Caco-2 (cell line): ENCODE data around the gene ZNF142. TPM values are rescaled to one million over a fixed set of nuclear protein-coding genes. Genes with fewer than 3 reads are reported as not detected.

Experiments used
- BruUV-seq: library from RNA; stranded (reverse); fragments of 400-500 nt; replicated peaks from 2 replicates; lab custom pipeline; 2021; lab: Mats Ljungman, UMichigan
- CTCF ChIA-PET: fragments of 300-600 bp; sonication (Branson Sonifier 250); formaldehyde crosslinking; loops from one replicate; lab custom pipeline; 2022; ENCODE audit warnings: antibody characterized with exemption; lab: Charles Lee
- POLR2A ChIA-PET: fragments of 300-600 bp; sonication (Branson Sonifier 250); formaldehyde crosslinking; loops from one replicate; lab custom pipeline; 2022; ENCODE audit warnings: antibody characterized with exemption; lab: Charles Lee
- DNase-seq, 2 experiments: peaks; one replicate each; pipeline versions ENCODE4 v3.0.0 to v3.0.0-alpha.2; 2020 to 2022
- H3K27me3 ChIP-seq: replicated peaks from 2 replicates; pipeline ENCODE4 v1.6.0; 2011; ENCODE audit warnings: low read length; ENCODE audit not compliant: control insufficient read depth, insufficient read depth
- H3K36me3 ChIP-seq: 2 replicates; pipeline ENCODE4 v1.5.1; 2011; ENCODE audit warnings: low read length; ENCODE audit not compliant: control insufficient read depth, insufficient read depth
- H3K4me1 ChIP-seq: fragments of 250-450 bp; sonication (Bioruptor Pico); 2 replicates; pipeline ENCODE4 v1.5.1; 2020; ENCODE audit warnings: mild to moderate bottlenecking
- H3K4me3 ChIP-seq: 2 replicates; pipeline ENCODE4 v1.5.1; 2011; ENCODE audit warnings: low read depth, mild to moderate bottlenecking, control low read depth, low read length
- H3K9me3 ChIP-seq: fragments of 250-450 bp; sonication (Bioruptor Pico); 2 replicates; pipeline ENCODE4 v1.5.1; 2020; ENCODE audit warnings: mild to moderate bottlenecking, moderate library complexity
- H3K27ac Mint-ChIP-seq: one replicate; pipeline ENCODE4 v1.8.0; 2022; ENCODE audit warnings: mixed read lengths; ENCODE audit not compliant: unreplicated experiment
- H3K27me3 Mint-ChIP-seq: one replicate; pipeline ENCODE4 v1.8.0; 2022; ENCODE audit warnings: mixed read lengths; ENCODE audit not compliant: insufficient read depth, unreplicated experiment
- H3K36me3 Mint-ChIP-seq: one replicate; pipeline ENCODE4 v1.8.0; 2022; ENCODE audit warnings: mild to moderate bottlenecking, mixed read lengths; ENCODE audit not compliant: insufficient read depth, unreplicated experiment
- H3K4me1 Mint-ChIP-seq: one replicate; pipeline ENCODE4 v1.8.0; 2022; ENCODE audit warnings: low read depth, mixed read lengths; ENCODE audit not compliant: unreplicated experiment
- H3K4me3 Mint-ChIP-seq: one replicate; pipeline ENCODE4 v1.8.0; 2022; ENCODE audit warnings: mild to moderate bottlenecking, moderate library complexity, mixed read lengths; ENCODE audit not compliant: unreplicated experiment
- H3K9me3 Mint-ChIP-seq: one replicate; pipeline ENCODE4 v1.8.0; 2022; ENCODE audit warnings: mixed read lengths; ENCODE audit not compliant: unreplicated experiment
- CTCF ChIP-seq, 2 experiments: fragments of 200-600 bp in 1 of 2; IDR thresholded peaks; 1 replicate in 1 of 2; 2 replicates in 1 of 2; pipeline versions ENCODE4 v1.5.1 to v1.8.0; 2011 to 2022; ENCODE audit warnings: antibody characterized with exemption in 1 of 2, control low read depth in 1 of 2, inconsistent platforms in 1 of 2, low read depth in 1 of 2, low read length in 1 of 2, mild to moderate bottlenecking in 1 of 2, moderate library complexity in 1 of 2; ENCODE audit not compliant: insufficient read depth in 1 of 2, severe bottlenecking in 1 of 2, unreplicated experiment in 1 of 2
- intact Hi-C: fragments of 100-400 bp; cut with micrococcal nuclease; formaldehyde crosslinking; loops from one replicate; pipeline ENCODE4 v1.10.0; 2022; ENCODE audit not compliant: unreplicated experiment
- total RNA-seq: library from RNA; stranded (reverse); gene quantifications from 2 replicates; pipeline ENCODE4 v1.2.3, GENCODE V29; 2022

The ZNF142 gene
- total RNA-seq, 1 experiment from 2014 or later, result 37.0 TPM

GRCh38 chr2:218662827-218663226, 3.4 kb upstream of the ZNF142 start:
- Histone ChIP-seq H3K27me3 (no peaks in the 10 kb centered on the region), H3K4me3 (no peak overlapping the region), H3K9me3 (no peaks in the 10 kb centered on the region), H3K4me1 (peaks cover 4% of the 10 kb centered on the region; the same call in 1 of the 2 replicates), H3K36me3 (peaks cover 4% of the 10 kb centered on the region)
- intact Hi-C loops, result no loop called here
- Mint-ChIP-seq H3K4me1 (peaks cover 9% of the 10 kb centered on the region), H3K27ac (no peak overlapping the region), H3K4me3 (no peak overlapping the region), H3K27me3 (no peaks in the 10 kb centered on the region), H3K36me3 (peaks cover 85% of the 10 kb centered on the region), H3K9me3 (no peaks in the 10 kb centered on the region)
- no peak for TF ChIP-seq CTCF (IDR thresholded peaks at IDR 0.05; ENCODE audit: insufficient read depth in 1 of 2, low read depth in 1 of 2, low read length in 1 of 2, severe bottlenecking in 1 of 2, unreplicated experiment in 1 of 2)
- ChIA-PET CTCF (no interaction called here), POLR2A (no interaction called here)
- no peak for DNase-seq
- no TSS peak for BruUV-seq

- Histone ChIP-seq H3K36me3 (peaks cover 4% of the 10 kb centered on the region), H3K27me3 (no peaks in the 10 kb centered on the region), H3K4me1 (peaks cover 6% of the 10 kb centered on the region; the same call in 1 of the 2 replicates), H3K4me3 (no peak overlapping the region), H3K9me3 (no peaks in the 10 kb centered on the region)
- Mint-ChIP-seq H3K36me3 (peaks cover 84% of the 10 kb centered on the region), H3K4me3 (no peak overlapping the region), H3K27ac (no peak overlapping the region), H3K27me3 (no peaks in the 10 kb centered on the region), H3K9me3 (no peaks in the 10 kb centered on the region), H3K4me1 (peaks cover 9% of the 10 kb centered on the region)
- DNase-seq, result no peak
- CTCF ChIA-PET, result interaction anchor here (1.5 kb wide), 1 partner anchor 25 kb away, joined by 4 read pairs; no protein-coding TSS in a partner anchor
- POLR2A ChIA-PET, result no interaction called here
- intact Hi-C loops, result no loop called here
- no TSS peak for BruUV-seq
- no peak for TF ChIP-seq CTCF (IDR thresholded peaks at IDR 0.05; ENCODE audit: insufficient read depth in 1 of 2, low read depth in 1 of 2, low read length in 1 of 2, severe bottlenecking in 1 of 2, unreplicated experiment in 1 of 2)
Measured at GRCh38 chr2:218662377-218662776, 3.0 kb upstream of the ZNF142 start.

- H3K27ac Mint-ChIP-seq, result peak overlapping the region; percentile 85
- H3K36me3 ChIP-seq, result peaks cover 4% of the 10 kb centered on the region
- POLR2A ChIA-PET, result interaction anchor here (0.5 to 2.3 kb wide), 12 partner anchors 12 to 668 kb away, joined by 3 to 43 read pairs (median 5); partner anchors contain the start of genes CRYBA2, RNF25, STK36 and VIL1
Measured at GRCh38 chr2:218659988-218660358, 550 bp upstream of the ZNF142 start.

More at GRCh38 chr2:218659988-218660358, 550 bp upstream of the ZNF142 start:
- Histone ChIP-seq H3K4me1 (peaks cover 6% of the 10 kb centered on the region; the same call in 1 of the 2 replicates), H3K27me3 (no peaks in the 10 kb centered on the region), H3K4me3 (peak overlapping the region; percentile 80), H3K9me3 (no peaks in the 10 kb centered on the region)
- Mint-ChIP-seq H3K36me3 (peaks cover 70% of the 10 kb centered on the region), H3K4me3 (peak overlapping the region; percentile 95), H3K27me3 (no peaks in the 10 kb centered on the region), H3K9me3 (no peaks in the 10 kb centered on the region), H3K4me1 (peaks cover 9% of the 10 kb centered on the region)
- intact Hi-C loops, result loop anchor here (1.0 kb wide), 2 partner anchors 12 to 50 kb away; partner anchors contain the start of genes RNF25, STK36 and TTLL4
- BruUV-seq, result TSS peak; percentile 85
- TF ChIP-seq CTCF (IDR thresholded peaks at IDR 0.05; ENCODE audit: insufficient read depth in 1 of 2, low read depth in 1 of 2, low read length in 1 of 2, severe bottlenecking in 1 of 2, unreplicated experiment in 1 of 2), result no peak
- CTCF ChIA-PET, result interaction anchor here (0.6 to 3.6 kb wide), 21 partner anchors 9 to 335 kb away, joined by 3 to 77 read pairs (median 4); partner anchors contain the start of genes RNF25, STK36 and TTLL4
- DNase-seq, result no peak
